M059J (cell line): ENCODE data around the gene GRIK4. TPM values are rescaled to one million over a fixed set of nuclear protein-coding genes. Genes with fewer than 3 reads are reported as not detected.
A peak's percentile ranks its signal among the peaks of the same experiment; 100 is the strongest.
"Not testable (repeated sequence)": the region's sequence is repeated elsewhere in the genome, so short reads cannot be mapped to it uniquely, and the experiment has no call there.

Source experiments
- DNase-seq: peaks from one replicate; pipeline ENCODE4 v3.0.0-alpha.2; 2012; ENCODE audit warnings: low read depth
- total RNA-seq: library from RNA; depleted of rRNA; stranded (reverse); fragments of >200 nt; shearing (Covaris generic); gene quantifications from 2 replicates; pipeline ENCODE4 v1.2.3, GENCODE V29; 2014

GRIK4 gene
- total RNA-seq, 1 experiment from 2014 or later = 0.07 TPM

DNA sequence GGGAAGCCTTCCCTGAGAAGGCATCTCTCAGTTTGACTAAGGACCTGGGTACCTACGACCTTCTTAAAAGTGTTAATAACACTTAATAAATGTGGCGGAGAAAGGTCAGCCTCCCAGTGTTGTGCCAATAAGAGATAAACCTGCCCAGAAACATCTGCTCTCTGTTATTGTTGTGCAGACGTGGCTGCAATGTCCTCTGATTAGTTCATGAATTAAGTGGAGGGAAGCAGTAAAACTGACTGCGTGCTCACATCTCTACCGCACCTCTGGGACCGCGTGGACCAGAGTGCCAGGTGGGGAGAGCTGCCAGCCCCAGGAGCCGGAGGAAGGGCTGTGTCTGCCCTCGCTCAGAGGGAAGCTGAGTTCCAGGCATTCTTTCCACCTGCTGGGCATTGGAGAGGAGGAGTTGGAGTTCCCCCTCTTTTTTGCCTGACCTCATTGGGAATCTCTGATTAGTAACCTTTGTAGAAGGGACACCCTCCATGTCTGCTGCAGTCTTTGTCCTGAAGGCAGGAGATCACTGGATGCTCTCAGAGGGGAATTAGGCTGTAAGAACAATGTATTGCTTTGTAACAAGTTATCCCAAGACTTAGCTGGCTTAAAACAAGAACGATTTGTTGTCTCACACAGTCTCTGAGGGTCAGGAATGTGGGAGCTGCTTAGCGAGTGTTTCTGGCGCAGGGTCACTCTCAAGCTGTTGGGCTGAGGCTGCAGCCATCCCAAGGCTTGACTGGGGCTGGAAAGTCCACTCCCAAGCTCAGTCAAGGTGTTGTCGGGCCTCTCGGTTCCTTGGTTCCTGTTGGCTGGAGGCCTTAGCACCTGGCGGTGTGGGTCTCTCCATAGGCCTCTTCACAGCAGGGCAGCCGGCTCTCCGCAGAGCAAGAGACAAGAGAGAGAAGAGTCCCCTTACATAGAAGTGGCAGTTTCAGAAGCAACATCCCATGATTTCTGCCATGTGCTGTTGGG lies 264.7 kb downstream of the GRIK4 start:
- no peak for DNase-seq

DNA sequence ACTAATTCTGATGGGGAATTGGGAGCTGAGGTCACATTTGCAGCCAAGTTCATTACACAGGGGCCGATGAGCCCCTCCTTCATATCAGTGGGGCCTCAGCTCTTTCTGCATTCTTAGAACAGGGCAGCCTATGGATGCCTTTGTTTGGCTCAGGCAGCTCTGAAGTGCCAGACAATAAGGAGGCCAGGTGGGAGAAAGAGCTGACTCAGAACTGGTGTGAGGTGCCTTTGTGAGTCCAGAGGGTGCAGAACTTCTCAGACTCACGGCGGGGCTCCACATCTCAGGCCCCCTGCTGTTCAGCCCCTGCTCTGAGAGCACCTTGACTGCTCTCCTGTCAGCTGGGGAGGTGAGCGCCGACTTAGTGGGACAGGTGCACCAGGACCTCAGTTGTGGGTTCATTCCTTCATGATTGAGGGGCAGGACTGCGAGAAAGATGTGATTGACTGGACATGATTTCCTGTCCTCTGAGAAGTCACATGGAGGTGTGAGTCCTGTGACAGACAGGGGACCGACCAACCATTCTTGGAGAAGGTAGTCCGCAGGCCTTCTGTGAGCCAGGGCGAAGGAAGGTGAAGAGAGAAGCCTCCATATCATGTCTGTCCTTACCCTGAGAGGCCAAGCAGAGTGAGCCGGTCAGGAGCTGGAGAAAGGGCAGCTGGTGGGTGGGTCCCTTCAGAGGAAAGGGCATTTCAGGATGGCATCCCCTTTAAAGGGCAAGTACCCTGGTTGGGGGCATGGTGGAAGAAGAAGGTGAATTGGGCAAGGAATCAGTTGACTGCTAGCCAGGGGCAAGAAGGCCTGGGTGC lies 267.3 kb downstream of the GRIK4 start:
- no peak for DNase-seq

DNA sequence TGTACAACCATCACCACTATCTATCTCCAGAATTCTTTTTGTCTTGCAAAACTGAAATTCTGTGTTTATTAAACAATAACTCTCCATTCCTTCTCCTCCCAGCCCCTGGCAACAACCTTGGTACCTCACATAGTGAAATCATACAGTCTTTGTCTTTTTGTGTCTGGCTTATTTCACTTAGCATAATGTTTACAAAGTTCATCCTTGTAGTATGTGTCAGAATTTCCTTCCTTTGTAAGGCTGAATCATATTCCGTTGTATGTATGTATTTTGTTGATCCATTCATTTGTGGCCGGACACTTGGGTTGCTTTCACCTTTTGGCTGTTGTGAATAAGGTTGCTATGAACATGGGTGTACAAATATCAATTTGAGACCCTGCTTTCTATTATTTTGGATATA lies 268.7 kb downstream of the GRIK4 start:
- no peak for DNase-seq

DNA sequence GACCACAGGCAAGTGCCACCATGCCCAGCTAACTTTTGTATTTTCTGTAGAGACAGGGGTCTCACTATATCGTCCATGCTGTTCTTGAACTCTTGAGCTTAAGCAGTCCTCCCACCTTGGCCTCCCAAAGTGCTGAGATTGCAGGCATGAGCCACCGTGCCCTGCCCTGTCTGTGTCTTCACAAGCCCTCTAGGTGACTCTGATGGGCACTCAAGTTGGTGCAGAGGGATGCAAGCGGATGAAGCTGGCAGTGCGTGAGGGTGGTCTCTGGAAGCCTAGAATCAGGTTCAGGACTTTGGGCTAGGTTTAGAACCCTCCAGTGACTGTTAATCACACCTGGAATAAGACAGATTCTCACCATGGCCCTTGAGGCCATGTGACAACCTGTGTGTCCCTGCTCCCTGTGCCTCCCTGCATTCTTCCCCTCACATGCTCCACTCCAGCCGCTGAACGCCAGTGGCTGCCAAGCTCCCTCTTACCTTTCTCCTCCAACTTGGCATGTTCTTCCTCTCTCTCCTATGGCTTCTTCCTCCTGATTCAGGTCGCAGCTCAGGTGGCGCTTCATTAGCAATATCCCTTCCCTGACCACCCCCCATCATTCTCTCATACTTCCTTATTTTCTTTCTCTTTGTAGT lies 270.1 kb downstream of the GRIK4 start:
- DNase-seq = no peak

DNA sequence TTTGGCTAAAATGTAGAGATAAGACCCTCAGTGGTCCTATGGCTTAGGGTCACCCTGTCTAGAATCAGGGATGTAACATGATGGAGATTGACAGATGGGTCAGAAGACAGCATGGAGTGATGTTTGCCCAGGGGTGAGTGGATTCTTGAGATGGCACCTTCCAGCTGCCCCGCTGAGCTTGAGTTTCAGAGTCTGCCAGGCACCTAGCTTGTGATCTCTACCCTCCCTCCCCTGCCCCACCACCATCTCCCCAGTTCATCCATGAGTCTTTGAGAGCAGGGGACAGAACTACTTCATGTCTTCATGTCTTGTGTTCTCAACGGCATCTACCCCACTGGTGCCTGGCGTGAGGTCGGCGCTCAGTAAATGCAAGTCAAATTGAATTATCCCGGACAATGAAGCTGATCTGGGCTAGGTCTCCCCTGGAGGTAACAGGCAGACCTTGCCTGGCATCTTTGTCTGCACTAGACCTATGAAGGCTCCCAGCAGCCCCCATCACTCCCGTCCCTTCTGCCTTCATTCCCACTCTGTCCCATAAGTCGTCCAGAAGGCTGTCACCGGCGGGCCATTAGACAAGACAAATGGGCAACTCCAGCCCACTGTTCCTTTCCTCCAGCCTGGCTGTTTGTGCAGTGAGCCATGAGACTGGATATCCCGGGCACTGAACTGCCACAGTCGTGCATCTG lies 273.2 kb downstream of the GRIK4 start:
- no peak for DNase-seq

DNA sequence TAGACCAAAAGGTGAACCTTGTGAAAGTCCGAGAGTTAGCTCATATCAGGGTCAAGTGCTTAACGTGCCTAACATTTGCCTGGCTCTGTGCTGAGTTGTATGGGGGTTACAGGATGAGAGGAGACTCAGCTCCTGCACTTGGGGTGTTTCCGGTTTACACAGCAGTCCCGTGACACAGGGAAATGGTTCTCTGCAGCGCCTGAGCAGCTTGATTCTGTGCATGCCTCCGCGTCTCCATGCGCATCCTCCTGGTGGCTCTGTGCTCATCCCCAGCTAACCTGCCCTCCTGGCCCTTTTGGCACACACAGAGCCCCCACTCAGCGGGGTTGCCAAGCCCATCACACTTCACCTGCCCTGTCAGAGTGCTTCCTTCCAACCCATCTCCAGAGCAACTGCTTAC lies 274.0 kb downstream of the GRIK4 start:
- no peak for DNase-seq

DNA sequence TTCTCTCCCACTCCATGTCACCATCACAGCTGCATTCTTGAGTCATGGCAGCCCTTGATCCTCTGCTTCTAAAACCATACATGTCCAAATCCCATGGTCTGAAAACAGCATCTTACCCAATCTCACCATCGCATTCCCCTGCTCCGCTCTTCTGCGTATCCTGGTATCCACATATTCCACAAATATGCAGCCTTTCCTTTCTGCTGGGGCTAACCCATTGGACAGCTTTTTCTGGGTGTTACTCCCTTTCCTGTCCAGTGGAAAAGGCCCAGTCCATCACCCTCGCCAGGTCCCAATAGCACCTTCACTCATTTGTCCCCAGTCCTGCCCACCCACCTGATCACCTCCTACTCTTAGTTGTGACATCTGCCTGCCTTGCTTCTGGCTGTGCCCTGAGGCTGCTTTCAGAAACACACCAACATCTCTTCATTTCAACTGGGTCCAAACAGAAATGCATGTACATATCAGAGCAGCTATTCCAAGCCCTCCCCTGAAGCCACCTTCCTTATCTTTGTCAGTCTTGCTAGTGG lies 274.7 kb downstream of the GRIK4 start:
- no peak for DNase-seq

DNA sequence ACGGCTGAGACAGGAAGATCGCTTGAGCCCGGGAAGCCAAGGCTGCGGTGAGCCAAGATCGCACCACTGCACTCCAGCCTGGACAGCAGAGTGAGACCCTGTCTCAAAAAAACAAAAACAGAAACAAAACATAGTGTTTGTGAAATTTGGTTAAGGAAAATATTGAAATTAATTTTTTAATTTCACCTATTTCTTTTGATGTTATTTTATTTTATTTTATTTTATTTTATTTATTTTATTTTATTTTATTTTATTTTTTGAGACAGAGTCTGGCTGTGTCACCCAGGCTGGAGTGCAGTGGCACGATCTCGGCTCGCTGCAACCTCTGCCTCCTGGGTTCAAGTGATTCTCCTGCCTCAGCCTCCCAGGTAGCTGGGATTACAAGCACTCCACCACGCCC lies 275.7 kb downstream of the GRIK4 start:
- DNase-seq = not testable (repeated sequence)

DNA sequence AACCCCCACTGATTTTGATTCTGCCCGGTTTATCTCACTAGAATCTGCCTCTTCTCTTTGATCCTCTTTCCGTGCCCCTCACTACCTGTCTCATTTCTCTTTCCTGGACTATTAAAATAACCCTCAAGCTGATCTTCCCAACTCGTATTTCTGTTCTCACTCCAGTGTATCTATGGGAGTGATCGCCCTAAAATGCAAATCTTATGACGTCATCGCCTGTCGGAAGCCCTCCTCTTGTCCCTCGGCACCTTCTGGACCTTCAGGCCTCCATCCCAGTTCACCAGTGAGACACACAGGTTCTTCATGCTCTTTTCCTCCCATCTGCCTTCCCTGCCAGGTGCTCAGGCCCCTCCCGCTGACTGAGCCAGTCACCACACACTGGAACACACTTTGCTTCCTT lies 277.8 kb downstream of the GRIK4 start:
- DNase-seq = no peak

DNA sequence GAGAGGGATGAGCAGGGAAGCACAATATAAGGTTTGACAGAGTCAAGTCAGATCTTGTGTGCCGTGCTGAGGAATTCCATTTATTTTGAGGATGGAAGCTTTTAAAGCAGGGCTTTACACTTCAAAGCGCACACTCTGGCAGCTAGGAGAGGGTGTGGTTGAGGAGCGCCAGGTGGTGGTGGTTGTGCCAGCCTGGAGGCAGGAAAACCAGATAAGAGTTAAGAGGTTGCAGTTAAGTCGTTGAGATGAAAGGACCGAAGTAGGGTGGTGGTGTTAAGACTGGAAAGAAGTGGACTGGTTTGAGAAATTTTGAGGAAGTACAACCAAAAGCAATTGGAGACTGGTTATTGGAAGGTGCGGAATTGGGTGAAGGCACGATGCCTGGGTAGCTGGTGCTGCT lies 280.8 kb downstream of the GRIK4 start:
- no peak for DNase-seq

DNA sequence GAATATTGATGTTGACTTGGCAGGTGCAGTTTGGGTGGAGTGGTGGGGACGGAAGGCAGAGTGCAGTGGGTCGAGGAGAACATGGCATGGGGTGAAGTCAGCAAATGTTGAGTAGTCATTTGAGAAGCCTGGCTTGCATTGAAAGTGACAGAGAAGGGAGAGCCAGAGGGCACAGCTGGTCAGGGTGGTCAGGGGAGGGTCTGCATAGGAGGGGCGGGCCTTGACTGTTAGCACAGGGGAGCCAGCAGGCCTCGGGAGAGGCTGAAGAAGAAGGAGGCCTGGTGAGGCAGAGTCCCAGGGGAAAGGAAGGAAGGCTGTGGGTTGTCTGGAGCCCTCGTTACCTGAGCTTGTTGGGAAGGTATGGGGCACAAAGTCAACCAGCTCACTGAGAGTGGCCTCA lies 281.6 kb downstream of the GRIK4 start:
- no peak for DNase-seq

DNA sequence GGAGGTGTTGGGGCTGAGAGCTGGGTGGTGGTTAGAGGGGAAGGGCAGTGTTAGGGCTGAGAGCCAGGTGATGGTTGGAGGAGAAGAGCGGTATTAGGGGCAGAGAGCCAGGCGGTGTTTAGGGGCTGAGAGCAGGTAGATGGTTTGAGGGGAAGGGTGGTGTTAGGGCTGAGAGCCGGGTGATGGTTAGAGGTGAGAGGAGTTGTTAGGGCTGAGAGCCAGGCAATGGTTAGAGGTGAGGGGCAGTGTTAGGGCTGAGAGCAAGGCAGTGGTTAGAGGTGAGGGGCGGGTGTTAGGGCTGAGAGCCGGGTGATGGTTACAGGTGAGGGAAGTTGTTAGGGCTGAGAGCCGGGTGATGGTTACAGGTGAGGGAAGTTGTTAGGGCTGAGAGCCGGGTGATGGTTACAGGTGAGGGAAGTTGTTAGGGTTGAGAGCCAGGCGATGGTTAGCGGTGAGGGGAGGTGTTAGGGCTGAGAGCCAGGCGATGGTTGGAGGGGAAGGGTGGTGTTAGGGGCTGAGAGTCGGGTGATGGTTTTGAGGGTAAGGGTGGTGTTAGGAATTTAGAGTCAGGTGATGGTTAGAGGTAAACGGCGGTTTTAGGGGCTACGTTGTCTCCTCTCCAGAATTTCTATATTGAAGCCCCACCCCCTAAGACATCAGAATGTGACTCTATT lies 282.4 kb downstream of the GRIK4 start:
- DNase-seq = no peak

DNA sequence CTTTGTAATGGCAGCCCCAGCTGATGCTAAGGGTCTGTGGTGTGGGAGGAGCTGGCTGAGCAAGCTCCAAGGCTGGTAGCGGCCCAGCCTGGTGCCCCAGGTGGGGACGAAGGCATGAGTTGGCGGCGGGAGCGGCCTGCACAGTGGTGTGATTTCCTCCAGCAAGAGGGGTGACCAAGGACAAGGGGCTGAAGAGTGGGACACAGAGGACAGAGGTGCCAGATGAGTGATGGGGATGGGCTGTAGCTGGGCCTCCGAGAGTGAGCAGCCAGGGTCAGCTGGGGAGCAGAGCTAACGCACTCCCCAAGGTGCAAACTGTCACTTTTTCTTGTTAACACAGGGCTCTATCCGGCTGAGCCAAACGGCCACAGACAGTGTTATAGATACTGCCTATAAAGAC lies 283.2 kb downstream of the GRIK4 start:
- DNase-seq = no peak

DNA sequence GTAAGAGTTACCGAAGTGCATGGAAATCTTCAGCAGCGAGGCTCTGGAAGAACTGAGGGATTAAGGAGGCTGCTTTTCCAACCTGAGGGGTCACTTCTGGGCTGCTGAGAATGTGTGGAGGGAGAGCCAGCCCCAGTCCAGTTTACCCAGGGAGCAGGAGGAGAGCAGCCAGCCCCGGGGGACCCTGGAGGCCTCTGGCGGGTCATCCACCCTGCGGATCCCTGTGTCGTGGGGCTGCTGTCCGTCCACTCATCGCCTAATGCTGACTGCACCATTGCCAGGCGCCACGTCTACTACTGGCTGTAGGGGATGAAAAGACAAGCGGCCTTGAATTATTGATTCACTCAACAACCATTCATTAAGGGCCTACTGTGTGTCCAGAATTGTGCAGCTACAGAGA lies 283.6 kb downstream of the GRIK4 start:
- DNase-seq = no peak

DNA sequence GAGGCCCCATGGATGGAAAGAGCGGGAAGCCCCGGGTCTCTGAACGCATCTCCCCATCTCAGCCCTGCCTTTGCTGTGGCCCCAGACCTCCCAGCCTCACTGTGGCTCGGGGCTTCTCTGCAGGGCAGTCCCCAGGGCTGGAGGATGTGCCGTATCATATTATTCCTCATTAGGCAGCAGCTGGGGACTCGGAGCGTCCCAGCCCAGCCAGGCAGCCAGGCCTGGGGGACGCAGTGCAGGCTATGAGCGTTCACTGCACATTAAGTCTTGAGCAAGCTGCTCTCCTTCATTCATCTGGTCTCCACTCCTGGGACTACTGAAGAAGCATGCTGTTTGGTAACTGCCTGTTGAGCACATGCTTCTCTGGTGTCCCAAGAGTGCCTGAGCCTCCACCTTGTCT lies 285.6 kb downstream of the GRIK4 start:
- DNase-seq = no peak

DNA sequence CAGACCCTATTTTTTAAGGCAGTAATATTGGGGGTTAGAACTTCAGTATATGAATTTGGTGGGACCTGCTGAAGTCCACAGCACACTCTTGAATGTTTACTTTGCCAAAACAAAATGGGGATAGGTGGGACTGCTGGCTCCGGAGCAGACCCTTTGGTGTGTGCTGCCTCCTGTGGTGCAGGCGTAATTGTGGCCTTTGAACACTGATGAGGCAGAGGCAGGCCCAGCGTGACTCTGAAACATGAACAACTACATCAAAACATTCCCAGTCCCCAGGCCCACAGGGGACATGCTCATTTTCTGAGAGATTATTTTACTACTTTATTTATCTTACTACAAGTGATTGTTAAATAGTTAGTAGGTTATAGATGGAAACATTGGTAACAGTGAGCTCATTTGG lies 287.3 kb downstream of the GRIK4 start:
- DNase-seq = no peak

DNA sequence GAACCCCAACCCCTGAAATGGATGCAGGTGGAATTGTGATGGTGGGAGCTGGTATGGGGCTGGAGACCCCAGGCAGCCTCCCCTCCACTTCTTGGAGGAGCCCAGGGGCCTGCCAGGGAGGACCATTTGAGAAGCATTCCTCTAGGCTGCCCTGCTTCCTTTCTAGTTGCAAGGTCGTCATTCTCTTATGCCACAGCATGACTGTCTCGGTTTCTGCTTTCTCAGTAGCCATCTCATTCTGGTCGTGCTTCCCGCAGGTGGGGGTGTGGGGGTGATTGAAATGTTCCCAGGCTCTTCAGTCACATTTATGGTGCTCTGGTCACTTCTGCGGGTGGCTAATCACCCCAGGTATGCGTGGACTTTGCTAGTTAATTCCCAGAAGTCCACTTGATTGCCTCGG lies 288.7 kb downstream of the GRIK4 start:
- DNase-seq = peak; percentile 19

DNA sequence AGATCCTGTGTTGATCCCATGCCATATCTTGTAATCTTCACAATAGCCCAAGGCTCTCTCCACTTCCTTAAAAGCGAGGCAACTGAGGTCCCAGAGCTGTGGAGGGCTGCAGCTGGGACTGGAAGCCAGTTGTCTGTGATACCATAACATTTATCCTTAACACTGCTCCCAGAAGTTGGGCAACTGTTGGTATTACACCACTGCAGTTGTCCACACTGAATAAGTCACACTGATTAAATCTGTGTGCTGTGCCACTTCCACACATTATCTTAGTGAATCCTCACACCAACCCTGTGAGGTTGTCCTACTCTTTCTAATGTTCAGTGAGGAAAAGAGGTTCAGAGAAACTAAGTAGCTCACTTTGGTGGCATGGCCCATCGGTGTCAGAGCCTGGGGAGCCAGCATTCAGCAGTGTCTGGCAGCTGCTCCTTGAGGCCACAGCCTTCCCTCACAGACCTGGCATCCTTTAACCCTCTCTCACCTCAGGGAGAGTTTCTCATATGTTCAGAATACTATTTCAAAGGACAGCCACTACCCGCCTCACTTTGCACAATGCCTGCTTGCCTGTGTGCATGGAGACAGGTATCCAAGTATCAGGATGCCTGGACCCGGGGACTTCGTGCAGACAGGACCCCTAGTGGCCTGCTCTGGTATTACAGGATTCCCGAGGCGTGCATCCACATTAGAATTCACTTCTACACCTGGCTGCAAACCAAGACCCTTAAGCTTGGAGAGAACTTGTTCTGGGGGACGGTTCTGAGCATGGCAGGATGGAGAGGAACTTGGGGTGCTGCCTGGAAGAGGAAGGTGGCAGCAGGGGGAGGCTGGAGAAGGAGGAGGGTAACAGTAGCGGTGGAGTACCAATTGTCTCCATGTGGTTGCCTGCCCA lies 290.5 kb downstream of the GRIK4 start:
- peak; percentile 52 for DNase-seq

DNA sequence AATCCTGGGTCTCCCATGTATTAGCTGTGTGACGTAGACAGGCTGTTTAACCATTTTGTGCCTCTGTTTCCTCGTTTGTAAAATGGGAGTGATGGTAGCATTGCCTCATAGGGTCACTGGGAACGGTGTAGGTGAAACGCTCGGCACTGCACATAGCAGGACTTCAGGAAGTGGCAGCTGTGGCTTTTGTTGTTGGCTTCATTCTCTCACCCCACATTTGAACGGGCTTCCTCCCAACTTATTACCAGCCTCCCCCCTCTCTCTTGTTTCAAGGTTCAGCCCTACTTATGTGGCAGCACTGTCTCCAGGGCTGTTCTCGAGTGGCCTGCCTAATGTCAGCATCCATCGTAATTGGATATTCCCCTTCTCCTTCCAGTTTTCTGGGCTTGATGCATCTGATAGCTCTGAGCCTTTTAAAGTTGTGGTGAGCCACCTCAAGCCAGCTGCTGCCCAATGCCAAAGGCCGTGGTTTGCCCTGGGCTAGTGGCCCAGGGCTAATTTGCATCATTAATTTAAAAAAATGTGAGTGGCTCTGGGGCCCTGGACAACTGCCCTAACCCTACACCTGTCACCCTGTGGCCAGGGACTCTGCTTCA lies 294.5 kb downstream of the GRIK4 start:
- peak; percentile 51 for DNase-seq
